Neural crest cell (in vitro differentiated cells): Measurements from ENCODE around the gene S100A14. TPM values are rescaled to one million over a fixed set of nuclear protein-coding genes. Genes with fewer than 3 reads are reported as not detected.
"Not testable (repeated sequence)": the region's sequence is repeated elsewhere in the genome, so short reads cannot be mapped to it uniquely, and the experiment has no call there.

Experiments
- DNase-seq: peaks from one replicate; pipeline ENCODE4 v3.0.0; 2021; ENCODE audit warnings: low read depth, mixed read lengths, low spot score
- H3K27ac Mint-ChIP-seq: one replicate; pipeline ENCODE4 v1.8.0; 2021; ENCODE audit warnings: mild to moderate bottlenecking, mixed read lengths; ENCODE audit not compliant: unreplicated experiment
- H3K27me3 Mint-ChIP-seq: 2 replicates; pipeline ENCODE4 v1.8.0; 2021; ENCODE audit warnings: low read depth, mild to moderate bottlenecking, mixed read lengths
- H3K36me3 Mint-ChIP-seq: 2 replicates; pipeline ENCODE4 v1.8.0; 2021; ENCODE audit warnings: low read depth, mild to moderate bottlenecking, mixed read lengths
- H3K4me1 Mint-ChIP-seq: 2 replicates; pipeline ENCODE4 v1.8.0; 2021; ENCODE audit warnings: mixed read lengths
- H3K4me3 Mint-ChIP-seq: one replicate; pipeline ENCODE4 v1.8.0; 2021; ENCODE audit warnings: mild to moderate bottlenecking, mixed read lengths
- H3K9me3 Mint-ChIP-seq: 2 replicates; pipeline ENCODE4 v1.8.0; 2021; ENCODE audit warnings: mixed read lengths
- CTCF ChIP-seq: fragments of 200-600 bp; sonication (generic); conservative IDR thresholded peaks from 2 replicates; pipeline ENCODE4 v1.5.0; 2021; ENCODE audit warnings: antibody characterized with exemption, mild to moderate bottlenecking
- total RNA-seq: library from RNA; stranded (reverse); gene quantifications from 2 replicates; pipeline ENCODE4 v1.2.1, GENCODE V29; 2021

The S100A14 gene
- total RNA-seq, 1 donor from 2014 or later, result not detected

- Mint-ChIP-seq H3K4me3 (no peak overlapping the region), H3K27me3 (no peaks in the 10 kb centered on the region), H3K9me3 (no peaks in the 10 kb centered on the region), H3K4me1 (peaks cover 35% of the 10 kb centered on the region), H3K36me3 (no peaks in the 10 kb centered on the region), H3K27ac (peak overlapping the region; percentile 35)
- TF ChIP-seq CTCF, result no peak
- DNase-seq, result no peak
Observed at GRCh38 chr1:153597206-153597605, 18.9 kb downstream of the S100A14 start.

- H3K27ac Mint-ChIP-seq, result peak overlapping the region; percentile 23
- peaks cover 27% of the 10 kb centered on the region for H3K4me1 Mint-ChIP-seq
- H3K36me3 Mint-ChIP-seq, result no peaks in the 10 kb centered on the region
- TF ChIP-seq CTCF, result no peak
- no peak for DNase-seq
- no peaks in the 10 kb centered on the region for H3K9me3 Mint-ChIP-seq
- peak overlapping the region; percentile 22 for H3K4me3 Mint-ChIP-seq
- H3K27me3 Mint-ChIP-seq, result no peaks in the 10 kb centered on the region
Observed at GRCh38 chr1:153592748-153593147, 23.4 kb downstream of the S100A14 start.

- no peak overlapping the region for H3K4me3 Mint-ChIP-seq
- peaks cover 47% of the 10 kb centered on the region for H3K4me1 Mint-ChIP-seq
- H3K27ac Mint-ChIP-seq, result no peak overlapping the region
- H3K9me3 Mint-ChIP-seq, result no peaks in the 10 kb centered on the region
- TF ChIP-seq CTCF, result no peak
- H3K36me3 Mint-ChIP-seq, result no peaks in the 10 kb centered on the region
- no peaks in the 10 kb centered on the region for H3K27me3 Mint-ChIP-seq
- no peak for DNase-seq
Observed at GRCh38 chr1:153588482-153588881, 27.6 kb downstream of the S100A14 start.

GRCh38 chr1:153588033-153588432 lies 28.1 kb downstream of the S100A14 start:
- not testable (repeated sequence) for H3K9me3 Mint-ChIP-seq, H3K36me3 Mint-ChIP-seq, H3K4me3 Mint-ChIP-seq, H3K27ac Mint-ChIP-seq, H3K27me3 Mint-ChIP-seq, DNase-seq
- peaks cover 47% of the 10 kb centered on the region for H3K4me1 Mint-ChIP-seq

GRCh38 chr1:153587314-153587713 lies 28.8 kb downstream of the S100A14 start:
- H3K4me3 Mint-ChIP-seq, result no peak overlapping the region
- H3K4me1 Mint-ChIP-seq, result peaks cover 39% of the 10 kb centered on the region
- H3K9me3 Mint-ChIP-seq, result no peaks in the 10 kb centered on the region
- no peaks in the 10 kb centered on the region for H3K27me3 Mint-ChIP-seq
- peak overlapping the region; percentile 17 for H3K27ac Mint-ChIP-seq
- no peak for TF ChIP-seq CTCF
- DNase-seq, result no peak
- no peaks in the 10 kb centered on the region for H3K36me3 Mint-ChIP-seq

- DNase-seq, result no peak
- H3K27ac Mint-ChIP-seq, result no peak overlapping the region
- no peaks in the 10 kb centered on the region for H3K9me3 Mint-ChIP-seq
- H3K4me3 Mint-ChIP-seq, result no peak overlapping the region
- no peak for TF ChIP-seq CTCF
- peaks cover 39% of the 10 kb centered on the region for H3K4me1 Mint-ChIP-seq
- no peaks in the 10 kb centered on the region for H3K36me3 Mint-ChIP-seq
- H3K27me3 Mint-ChIP-seq, result no peaks in the 10 kb centered on the region
Observed at GRCh38 chr1:153586347-153586746, 29.8 kb downstream of the S100A14 start.
